ENCODE data around the gene NACAD. TPM values are rescaled to one million over a fixed set of nuclear protein-coding genes. Genes with fewer than 3 reads are reported as not detected.

NACAD gene
- polyA plus RNA-seq, 1 donor from 2014 or later = 14.5 TPM

GRCh38 chr7:45060295-45060694 lies 28.5 kb downstream of the NACAD start:
- Histone ChIP-seq H3K79me2 (replicated peaks; ENCODE audit: insufficient read depth, low read length) (no peaks in the 10 kb centered on the region), H3K27ac (ENCODE audit: low read length) (no peak overlapping the region), H2AFZ (ENCODE audit: low read depth, low read length) (no peak overlapping the region), H3K9ac (ENCODE audit: low read length) (no peak overlapping the region), H3K9me3 (ENCODE audit: low read length) (no peaks in the 10 kb centered on the region), H3K4me2 (ENCODE audit: low read length) (no peak overlapping the region), H3F3A (ENCODE audit: insufficient read depth, low read length, poor library complexity, severe bottlenecking) (no peaks in the 10 kb centered on the region), H3K9me2 (ENCODE audit: insufficient read depth, low read length) (no peaks in the 10 kb centered on the region), H3K36me3 (ENCODE audit: insufficient read depth, low read length) (no peaks in the 10 kb centered on the region), H3K4me3 (ENCODE audit: low read length) (no peak overlapping the region), H4K20me1 (ENCODE audit: insufficient read depth) (no peaks in the 10 kb centered on the region), H3K27me3 (ENCODE audit: insufficient read depth, low read depth, low read length) (no peaks in the 10 kb centered on the region)
- TF ChIP-seq EZH2 (IDR thresholded peaks at IDR 0.05; ENCODE audit: borderline replicate concordance, insufficient read depth, low read length, poor library complexity, severe bottlenecking) (no peak), TAF1 (IDR thresholded peaks at IDR 0.05; ENCODE audit: low read depth) (no peak), CTCF (IDR thresholded peaks at IDR 0.05; ENCODE audit: poor library complexity, severe bottlenecking) (no peak), REST (IDR thresholded peaks at IDR 0.05; ENCODE audit: borderline replicate concordance) (no peak), RAD21 (conservative IDR thresholded peaks at IDR 0.05) (no peak), SMC3 (conservative IDR thresholded peaks at IDR 0.05; ENCODE audit: poor library complexity) (no peak), MXI1 (conservative IDR thresholded peaks at IDR 0.05; ENCODE audit: poor library complexity, severe bottlenecking) (no peak), POLR2AphosphoS5 (IDR thresholded peaks at IDR 0.05) (no peak), EP300 (conservative IDR thresholded peaks at IDR 0.05; ENCODE audit: poor library complexity, severe bottlenecking) (no peak)

- Histone ChIP-seq H3K4me3 (ENCODE audit: low read length) (no peak overlapping the region), H3K27me3 (ENCODE audit: insufficient read depth, low read depth, low read length) (no peaks in the 10 kb centered on the region), H2AFZ (ENCODE audit: low read depth, low read length) (no peak overlapping the region), H3K36me3 (ENCODE audit: insufficient read depth, low read length) (no peaks in the 10 kb centered on the region), H3K9ac (ENCODE audit: low read length) (no peak overlapping the region), H3K9me2 (ENCODE audit: insufficient read depth, low read length) (no peaks in the 10 kb centered on the region), H3F3A (ENCODE audit: insufficient read depth, low read length, poor library complexity, severe bottlenecking) (no peaks in the 10 kb centered on the region), H3K27ac (ENCODE audit: low read length) (no peak overlapping the region), H3K9me3 (ENCODE audit: low read length) (no peaks in the 10 kb centered on the region), H4K20me1 (ENCODE audit: insufficient read depth) (no peaks in the 10 kb centered on the region), H3K79me2 (replicated peaks; ENCODE audit: insufficient read depth, low read length) (no peaks in the 10 kb centered on the region), H3K4me2 (ENCODE audit: low read length) (no peak overlapping the region)
- TF ChIP-seq EZH2 (IDR thresholded peaks at IDR 0.05; ENCODE audit: borderline replicate concordance, insufficient read depth, low read length, poor library complexity, severe bottlenecking) = no peak
- no peak for TF ChIP-seq POLR2AphosphoS5 (IDR thresholded peaks at IDR 0.05)
- no peak for TF ChIP-seq RAD21 (conservative IDR thresholded peaks at IDR 0.05)
- no peak for TF ChIP-seq CTCF (IDR thresholded peaks at IDR 0.05; ENCODE audit: poor library complexity, severe bottlenecking)
- TF ChIP-seq EP300 (conservative IDR thresholded peaks at IDR 0.05; ENCODE audit: poor library complexity, severe bottlenecking) = no peak
- TF ChIP-seq TAF1 (IDR thresholded peaks at IDR 0.05; ENCODE audit: low read depth) = no peak
These were observed 30.9 kb downstream of the NACAD start for GRCh38 chr7:45057878-45058277.
